Cardiac muscle cell (in vitro differentiated cells and primary cell): ENCODE data around the gene MELTF. TPM values are rescaled to one million over a fixed set of nuclear protein-coding genes. Genes with fewer than 3 reads are reported as not detected.

Experiments
- DNase-seq, 2 donors: peaks; one replicate each; pipeline versions ENCODE4 v3.0.0 to v3.0.0-alpha.2; 2010 to 2017; ENCODE audit warnings: low read depth in 1 of 2, low spot score in 1 of 2
- H3K27ac ChIP-seq: fragments of 200-600 bp; sonication (generic); 2 replicates; pipeline ENCODE4 v1.5.1; 2016
- H3K27me3 ChIP-seq: fragments of 200-600 bp; sonication (generic); 2 replicates; pipeline ENCODE4 v1.6.0; 2016; ENCODE audit warnings: control low read depth
- H3K36me3 ChIP-seq: fragments of 200-600 bp; sonication (generic); 2 replicates; pipeline ENCODE4 v1.5.1; 2016; ENCODE audit warnings: control low read depth
- H3K4me1 ChIP-seq: fragments of 200-600 bp; sonication (generic); 2 replicates; pipeline ENCODE4 v1.8.1; 2017; ENCODE audit warnings: low read depth, mild to moderate bottlenecking, mixed run types
- H3K4me3 ChIP-seq: fragments of 200-600 bp; sonication (generic); 2 replicates; pipeline ENCODE4 v1.5.1; 2016; ENCODE audit warnings: mild to moderate bottlenecking
- H3K9me3 ChIP-seq: fragments of 200-600 bp; sonication (generic); 2 replicates; pipeline ENCODE4 v1.5.1; 2017; ENCODE audit warnings: low read depth, mild to moderate bottlenecking, control low read depth
- CTCF ChIP-seq: IDR thresholded peaks from 2 replicates; pipeline ENCODE4 v1.5.1; 2012; ENCODE audit warnings: low read depth, mild to moderate bottlenecking, low read length
- polyA plus RNA-seq: library from polyadenylated mRNA; unstranded; fragments of >200 nt; fragmentation: Nextera tagmentation; extraction: Ambion mirVana; gene quantifications from 2 replicates; pipeline ENCODE4 v1.2.1, GENCODE V29; 2016
- total RNA-seq: library from RNA; depleted of rRNA; stranded (reverse); fragments of >200 nt; gene quantifications from 2 replicates; pipeline ENCODE4 v1.2.3, GENCODE V29; 2016

The MELTF gene
- total and polyA plus RNA-seq, 2 experiments from 2014 or later = 12.0 to 17.8 TPM

- Histone ChIP-seq H3K4me3 (no peak overlapping the region), H3K4me1 (peaks cover 6% of the 10 kb centered on the region), H3K36me3 (no peaks in the 10 kb centered on the region), H3K27ac (no peak overlapping the region), H3K27me3 (no peaks in the 10 kb centered on the region), H3K9me3 (no peaks in the 10 kb centered on the region)
- TF ChIP-seq CTCF = no peak
- DNase-seq = no peak
These were observed 18.9 kb downstream of the MELTF start for GRCh38 chr3:197010556-197011351.

- H3K4me3 ChIP-seq = no peak overlapping the region
- TF ChIP-seq CTCF = no peak
- H3K27ac ChIP-seq = no peak overlapping the region
- H3K36me3 ChIP-seq = no peaks in the 10 kb centered on the region
- H3K9me3 ChIP-seq = no peaks in the 10 kb centered on the region
- DNase-seq = no peak
- H3K4me1 ChIP-seq = peaks cover 6% of the 10 kb centered on the region
- H3K27me3 ChIP-seq = no peaks in the 10 kb centered on the region
These were observed 20.0 kb downstream of the MELTF start for GRCh38 chr3:197009532-197010019.

- Histone ChIP-seq H3K4me1 (peaks cover 7% of the 10 kb centered on the region), H3K27ac (no peak overlapping the region), H3K4me3 (no peak overlapping the region), H3K27me3 (no peaks in the 10 kb centered on the region), H3K36me3 (no peaks in the 10 kb centered on the region), H3K9me3 (no peaks in the 10 kb centered on the region)
- DNase-seq = no peak
- no peak for TF ChIP-seq CTCF
These were observed 21.0 kb downstream of the MELTF start for GRCh38 chr3:197008436-197009209.

GRCh38 chr3:197007953-197008352, 21.7 kb downstream of the MELTF start:
- no peak for TF ChIP-seq CTCF
- no peak for DNase-seq
- Histone ChIP-seq H3K9me3 (no peaks in the 10 kb centered on the region), H3K36me3 (no peaks in the 10 kb centered on the region), H3K27ac (no peak overlapping the region), H3K4me3 (no peak overlapping the region), H3K4me1 (peaks cover 7% of the 10 kb centered on the region), H3K27me3 (no peaks in the 10 kb centered on the region)

- no peak for TF ChIP-seq CTCF
- no peaks in the 10 kb centered on the region for H3K27me3 ChIP-seq
- DNase-seq = no peak
- H3K4me3 ChIP-seq = no peak overlapping the region
- peaks cover 5% of the 10 kb centered on the region for H3K4me1 ChIP-seq
- no peaks in the 10 kb centered on the region for H3K36me3 ChIP-seq
- no peak overlapping the region for H3K27ac ChIP-seq
- no peaks in the 10 kb centered on the region for H3K9me3 ChIP-seq
These were observed 22.2 kb downstream of the MELTF start for GRCh38 chr3:197007296-197007940.
